WTC11 (cell line): ENCODE data around the gene ALDOB. TPM values are rescaled to one million over a fixed set of nuclear protein-coding genes. Genes with fewer than 3 reads are reported as not detected.

Experiments used
- ATAC-seq: fragments of 200-7000 bp; cut with Tn5 transposase; 2 replicates; pipeline ENCODE4 v1.10.0; 2021; ENCODE audit warnings: mild to moderate bottlenecking, moderate library complexity
- CTCF ChIA-PET: fragments of 300-600 bp; sonication (Branson Sonifier 250); formaldehyde crosslinking; loops from one replicate; lab custom pipeline; 2021; ENCODE audit warnings: antibody characterized with exemption; lab: Charles Lee
- POLR2A ChIA-PET: fragments of 350-600 bp; sonication (Branson Sonifier 250); formaldehyde crosslinking; loops from one replicate; lab custom pipeline; 2021; ENCODE audit warnings: antibody characterized with exemption; lab: Charles Lee
- DNase-seq: peaks from one replicate; pipeline ENCODE4 v3.0.0; 2021; ENCODE audit warnings: low spot score
- H3K27ac Mint-ChIP-seq: 2 replicates; pipeline ENCODE4 v1.8.0; 2021; ENCODE audit warnings: mixed read lengths
- H3K27me3 Mint-ChIP-seq: 2 replicates; pipeline ENCODE4 v1.8.0; 2021; ENCODE audit warnings: low read depth, mild to moderate bottlenecking, moderate library complexity, mixed read lengths
- H3K36me3 Mint-ChIP-seq: 2 replicates; pipeline ENCODE4 v1.8.0; 2021; ENCODE audit warnings: mixed read lengths
- H3K4me1 Mint-ChIP-seq: 2 replicates; pipeline ENCODE4 v1.8.0; 2022; ENCODE audit warnings: mixed read lengths
- H3K4me3 Mint-ChIP-seq: 2 replicates; pipeline ENCODE4 v1.8.0; 2021; ENCODE audit warnings: mild to moderate bottlenecking, moderate library complexity, mixed read lengths
- H3K9me3 Mint-ChIP-seq: 2 replicates; pipeline ENCODE4 v1.8.0; 2021; ENCODE audit warnings: mixed read lengths
- E2F4 ChIP-seq: sonication (generic); formaldehyde crosslinking; IDR thresholded peaks from 2 replicates; pipeline ENCODE4 v1.8.1; 2022; ENCODE audit warnings: low read depth, mild to moderate bottlenecking, moderate library complexity, missing genetic modification reagents, borderline replicate concordance
- ETV6 ChIP-seq: sonication (generic); formaldehyde crosslinking; IDR thresholded peaks from 2 replicates; pipeline ENCODE4 v1.8.1; 2022; ENCODE audit warnings: mild to moderate bottlenecking, missing genetic modification reagents
- FOXJ3 ChIP-seq: sonication (generic); formaldehyde crosslinking; IDR thresholded peaks from 2 replicates; pipeline ENCODE4 v1.9.0; 2021; ENCODE audit warnings: missing genetic modification reagents, mild to moderate bottlenecking, borderline replicate concordance
- MLX ChIP-seq: sonication (generic); formaldehyde crosslinking; IDR thresholded peaks from 2 replicates; pipeline ENCODE4 v1.8.1; 2023; ENCODE audit warnings: mild to moderate bottlenecking, missing genetic modification reagents, moderate library complexity
- NFATC4 ChIP-seq: fragments of 250-450 bp; sonication (Bioruptor Pico); IDR thresholded peaks from 2 replicates; pipeline ENCODE4 v1.9.0; 2021; ENCODE audit warnings: mild to moderate bottlenecking
- NFYB ChIP-seq: sonication (generic); formaldehyde crosslinking; conservative IDR thresholded peaks from 2 replicates; pipeline ENCODE4 v1.8.0; 2022; ENCODE audit warnings: low read depth, missing genetic modification reagents
- NR2C2 ChIP-seq: sonication (generic); formaldehyde crosslinking; IDR thresholded peaks from 2 replicates; pipeline ENCODE4 v1.8.0; 2022; ENCODE audit warnings: mild to moderate bottlenecking, missing genetic modification reagents
- OVOL2 ChIP-seq: fragments of 250-450 bp; sonication (Bioruptor Pico); IDR thresholded peaks from 2 replicates; pipeline ENCODE4 v1.9.0; 2021; ENCODE audit warnings: mild to moderate bottlenecking, borderline replicate concordance
- RELA ChIP-seq: sonication (generic); formaldehyde crosslinking; IDR thresholded peaks from 2 replicates; pipeline ENCODE4 v1.8.1; 2022; ENCODE audit warnings: missing genetic modification reagents, mild to moderate bottlenecking, borderline replicate concordance
- SMAD4 ChIP-seq: sonication (generic); formaldehyde crosslinking; IDR thresholded peaks from 2 replicates; pipeline ENCODE4 v1.8.0; 2022; ENCODE audit warnings: mild to moderate bottlenecking, missing genetic modification reagents
- ZNF232 ChIP-seq: sonication (generic); formaldehyde crosslinking; IDR thresholded peaks from 2 replicates; pipeline ENCODE4 v1.8.0; 2022; ENCODE audit warnings: mild to moderate bottlenecking, missing genetic modification reagents
- ZNF263 ChIP-seq: sonication (generic); formaldehyde crosslinking; IDR thresholded peaks from 2 replicates; pipeline ENCODE4 v1.8.1; 2022; ENCODE audit warnings: low read depth, mild to moderate bottlenecking, moderate library complexity, missing genetic modification reagents
- total RNA-seq: library from RNA; stranded (reverse); gene quantifications from 3 replicates; pipeline ENCODE4 v1.2.3, GENCODE V29; 2021
- TF ChIP-seq, protein P1 (sequence below): sonication (generic); formaldehyde crosslinking; IDR thresholded peaks from 2 replicates; pipeline ENCODE4 v1.8.1; 2023; ENCODE audit warnings: mild to moderate bottlenecking, missing genetic modification reagents, borderline replicate concordance
- TF ChIP-seq, protein P2 (sequence below): sonication (generic); formaldehyde crosslinking; IDR thresholded peaks from 2 replicates; pipeline ENCODE4 v1.8.0; 2022; ENCODE audit warnings: mild to moderate bottlenecking, missing genetic modification reagents
- TF ChIP-seq, protein P3 (sequence below): sonication (generic); formaldehyde crosslinking; conservative IDR thresholded peaks from 2 replicates; pipeline ENCODE4 v1.8.1; 2023; ENCODE audit warnings: mild to moderate bottlenecking, low read depth, missing genetic modification reagents, moderate library complexity

ALDOB gene
- total RNA-seq, 1 experiment from 2014 or later, result 0.94 TPM

- POLR2A ChIA-PET, result no interaction called here
- CTCF ChIA-PET, result interaction anchor here (0.7 to 1.5 kb wide), 3 partner anchors 9 to 78 kb away, joined by 3 read pairs; no protein-coding TSS in a partner anchor
- TF ChIP-seq NFATC4 (CRISPR knock-in tag), result no peak
- no peak for TF ChIP-seq FOXJ3
- TF ChIP-seq SMAD4 (CRISPR knock-in tag), result no peak
- TF ChIP-seq, protein P1, sequence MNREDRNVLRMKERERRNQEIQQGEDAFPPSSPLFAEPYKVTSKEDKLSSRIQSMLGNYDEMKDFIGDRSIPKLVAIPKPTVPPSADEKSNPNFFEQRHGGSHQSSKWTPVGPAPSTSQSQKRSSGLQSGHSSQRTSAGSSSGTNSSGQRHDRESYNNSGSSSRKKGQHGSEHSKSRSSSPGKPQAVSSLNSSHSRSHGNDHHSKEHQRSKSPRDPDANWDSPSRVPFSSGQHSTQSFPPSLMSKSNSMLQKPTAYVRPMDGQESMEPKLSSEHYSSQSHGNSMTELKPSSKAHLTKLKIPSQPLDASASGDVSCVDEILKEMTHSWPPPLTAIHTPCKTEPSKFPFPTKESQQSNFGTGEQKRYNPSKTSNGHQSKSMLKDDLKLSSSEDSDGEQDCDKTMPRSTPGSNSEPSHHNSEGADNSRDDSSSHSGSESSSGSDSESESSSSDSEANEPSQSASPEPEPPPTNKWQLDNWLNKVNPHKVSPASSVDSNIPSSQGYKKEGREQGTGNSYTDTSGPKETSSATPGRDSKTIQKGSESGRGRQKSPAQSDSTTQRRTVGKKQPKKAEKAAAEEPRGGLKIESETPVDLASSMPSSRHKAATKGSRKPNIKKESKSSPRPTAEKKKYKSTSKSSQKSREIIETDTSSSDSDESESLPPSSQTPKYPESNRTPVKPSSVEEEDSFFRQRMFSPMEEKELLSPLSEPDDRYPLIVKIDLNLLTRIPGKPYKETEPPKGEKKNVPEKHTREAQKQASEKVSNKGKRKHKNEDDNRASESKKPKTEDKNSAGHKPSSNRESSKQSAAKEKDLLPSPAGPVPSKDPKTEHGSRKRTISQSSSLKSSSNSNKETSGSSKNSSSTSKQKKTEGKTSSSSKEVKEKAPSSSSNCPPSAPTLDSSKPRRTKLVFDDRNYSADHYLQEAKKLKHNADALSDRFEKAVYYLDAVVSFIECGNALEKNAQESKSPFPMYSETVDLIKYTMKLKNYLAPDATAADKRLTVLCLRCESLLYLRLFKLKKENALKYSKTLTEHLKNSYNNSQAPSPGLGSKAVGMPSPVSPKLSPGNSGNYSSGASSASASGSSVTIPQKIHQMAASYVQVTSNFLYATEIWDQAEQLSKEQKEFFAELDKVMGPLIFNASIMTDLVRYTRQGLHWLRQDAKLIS (CRISPR knock-in tag), result no peak
- TF ChIP-seq NR2C2 (CRISPR knock-in tag), result no peak
- TF ChIP-seq, protein P2, sequence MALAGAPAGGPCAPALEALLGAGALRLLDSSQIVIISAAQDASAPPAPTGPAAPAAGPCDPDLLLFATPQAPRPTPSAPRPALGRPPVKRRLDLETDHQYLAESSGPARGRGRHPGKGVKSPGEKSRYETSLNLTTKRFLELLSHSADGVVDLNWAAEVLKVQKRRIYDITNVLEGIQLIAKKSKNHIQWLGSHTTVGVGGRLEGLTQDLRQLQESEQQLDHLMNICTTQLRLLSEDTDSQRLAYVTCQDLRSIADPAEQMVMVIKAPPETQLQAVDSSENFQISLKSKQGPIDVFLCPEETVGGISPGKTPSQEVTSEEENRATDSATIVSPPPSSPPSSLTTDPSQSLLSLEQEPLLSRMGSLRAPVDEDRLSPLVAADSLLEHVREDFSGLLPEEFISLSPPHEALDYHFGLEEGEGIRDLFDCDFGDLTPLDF (CRISPR knock-in tag), result no peak
- TF ChIP-seq, protein P3, sequence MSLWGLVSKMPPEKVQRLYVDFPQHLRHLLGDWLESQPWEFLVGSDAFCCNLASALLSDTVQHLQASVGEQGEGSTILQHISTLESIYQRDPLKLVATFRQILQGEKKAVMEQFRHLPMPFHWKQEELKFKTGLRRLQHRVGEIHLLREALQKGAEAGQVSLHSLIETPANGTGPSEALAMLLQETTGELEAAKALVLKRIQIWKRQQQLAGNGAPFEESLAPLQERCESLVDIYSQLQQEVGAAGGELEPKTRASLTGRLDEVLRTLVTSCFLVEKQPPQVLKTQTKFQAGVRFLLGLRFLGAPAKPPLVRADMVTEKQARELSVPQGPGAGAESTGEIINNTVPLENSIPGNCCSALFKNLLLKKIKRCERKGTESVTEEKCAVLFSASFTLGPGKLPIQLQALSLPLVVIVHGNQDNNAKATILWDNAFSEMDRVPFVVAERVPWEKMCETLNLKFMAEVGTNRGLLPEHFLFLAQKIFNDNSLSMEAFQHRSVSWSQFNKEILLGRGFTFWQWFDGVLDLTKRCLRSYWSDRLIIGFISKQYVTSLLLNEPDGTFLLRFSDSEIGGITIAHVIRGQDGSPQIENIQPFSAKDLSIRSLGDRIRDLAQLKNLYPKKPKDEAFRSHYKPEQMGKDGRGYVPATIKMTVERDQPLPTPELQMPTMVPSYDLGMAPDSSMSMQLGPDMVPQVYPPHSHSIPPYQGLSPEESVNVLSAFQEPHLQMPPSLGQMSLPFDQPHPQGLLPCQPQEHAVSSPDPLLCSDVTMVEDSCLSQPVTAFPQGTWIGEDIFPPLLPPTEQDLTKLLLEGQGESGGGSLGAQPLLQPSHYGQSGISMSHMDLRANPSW (CRISPR knock-in tag), result no peak
- TF ChIP-seq MLX (CRISPR knock-in tag), result no peak
- TF ChIP-seq ZNF232 (CRISPR knock-in tag), result no peak
- TF ChIP-seq E2F4 (CRISPR knock-in tag), result no peak
- TF ChIP-seq ETV6 (CRISPR knock-in tag), result no peak
- no peak for TF ChIP-seq NFYB
- no peak for TF ChIP-seq OVOL2 (CRISPR knock-in tag)
- no peak for TF ChIP-seq RELA (CRISPR knock-in tag)
- no peak for TF ChIP-seq ZNF263 (CRISPR knock-in tag)
- TF ChIP-seq, all 79 proteins: peak for 0
- no peak overlapping the region for H3K27ac Mint-ChIP-seq
- peaks cover 26% of the 10 kb centered on the region for H3K36me3 Mint-ChIP-seq
- H3K4me1 Mint-ChIP-seq, result peaks cover 34% of the 10 kb centered on the region
- peaks cover 32% of the 10 kb centered on the region for H3K9me3 Mint-ChIP-seq
- DNase-seq (no peak), ATAC-seq (no peak)
- no peaks in the 10 kb centered on the region for H3K27me3 Mint-ChIP-seq
- H3K4me3 Mint-ChIP-seq, result no peak overlapping the region
Measured at GRCh38 chr9:101380295-101380694, 55.3 kb downstream of the ALDOB start.
